ENCODE results near the gene DIO1. TPM values are rescaled to one million over a fixed set of nuclear protein-coding genes. Genes with fewer than 3 reads are reported as not detected.

Gene DIO1
- total RNA-seq, 1 experiment from 2014 or later: not detected

DNA sequence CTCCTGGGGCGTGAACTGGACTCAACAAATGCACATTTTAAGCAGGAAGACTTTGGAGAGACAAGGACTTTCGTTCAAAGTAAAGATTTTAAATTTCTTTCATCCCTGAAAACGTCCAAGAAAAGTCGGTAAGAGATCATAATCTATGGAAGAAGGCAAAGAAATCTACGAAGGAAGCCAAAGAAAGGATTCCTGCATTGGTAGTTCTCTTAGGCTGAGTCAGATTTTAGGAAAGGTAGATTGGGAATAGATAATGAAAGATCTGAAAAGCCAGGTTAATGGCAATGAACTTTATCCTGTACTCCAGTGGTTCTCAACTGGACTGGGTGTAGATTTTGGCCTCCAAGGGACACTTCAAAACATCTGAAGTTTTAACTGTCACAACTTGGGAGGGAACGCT is 49.1 kb downstream of the DIO1 start:
- no peak for TF ChIP-seq EZH2 (IDR thresholded peaks at IDR 0.05; ENCODE audit: low read depth)
- TF ChIP-seq, protein P1, sequence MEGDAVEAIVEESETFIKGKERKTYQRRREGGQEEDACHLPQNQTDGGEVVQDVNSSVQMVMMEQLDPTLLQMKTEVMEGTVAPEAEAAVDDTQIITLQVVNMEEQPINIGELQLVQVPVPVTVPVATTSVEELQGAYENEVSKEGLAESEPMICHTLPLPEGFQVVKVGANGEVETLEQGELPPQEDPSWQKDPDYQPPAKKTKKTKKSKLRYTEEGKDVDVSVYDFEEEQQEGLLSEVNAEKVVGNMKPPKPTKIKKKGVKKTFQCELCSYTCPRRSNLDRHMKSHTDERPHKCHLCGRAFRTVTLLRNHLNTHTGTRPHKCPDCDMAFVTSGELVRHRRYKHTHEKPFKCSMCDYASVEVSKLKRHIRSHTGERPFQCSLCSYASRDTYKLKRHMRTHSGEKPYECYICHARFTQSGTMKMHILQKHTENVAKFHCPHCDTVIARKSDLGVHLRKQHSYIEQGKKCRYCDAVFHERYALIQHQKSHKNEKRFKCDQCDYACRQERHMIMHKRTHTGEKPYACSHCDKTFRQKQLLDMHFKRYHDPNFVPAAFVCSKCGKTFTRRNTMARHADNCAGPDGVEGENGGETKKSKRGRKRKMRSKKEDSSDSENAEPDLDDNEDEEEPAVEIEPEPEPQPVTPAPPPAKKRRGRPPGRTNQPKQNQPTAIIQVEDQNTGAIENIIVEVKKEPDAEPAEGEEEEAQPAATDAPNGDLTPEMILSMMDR (conservative IDR thresholded peaks at IDR 0.05): no peak
- no peak for DNase-seq
- peak overlapping the region; percentile 96 for H3K4me2 ChIP-seq
- H4K20me1 ChIP-seq (ENCODE audit: insufficient read depth): no peaks in the 10 kb centered on the region
- H3K9me2 ChIP-seq (ENCODE audit: insufficient read depth): no peaks in the 10 kb centered on the region
- peak overlapping the region; percentile 82 for H3K27ac ChIP-seq
- H3F3A ChIP-seq (ENCODE audit: insufficient read depth, low read depth): peaks cover 38% of the 10 kb centered on the region
- intact Hi-C loops (cut with micrococcal nuclease; ENCODE audit: unreplicated experiment): loop anchor here (2.0 to 10.0 kb wide), 2 partner anchors 110 to 942 kb away; partner anchors contain the start of genes DHCR24, TCEANC2 and TMEM59
- CTCF ChIA-PET: no interaction called here
- H2AFZ ChIP-seq: no peak overlapping the region
- H3K4me1 ChIP-seq (replicated peaks; ENCODE audit: insufficient read depth): peaks cover 47% of the 10 kb centered on the region
- peaks cover 49% of the 10 kb centered on the region for H3K79me2 ChIP-seq (ENCODE audit: low read depth)
- peaks cover 17% of the 10 kb centered on the region for H3K36me3 ChIP-seq (ENCODE audit: low read depth)
- H3K4me3 ChIP-seq: no peak overlapping the region
- TSS peak; percentile 34 for BruUV-seq (replicated peaks)
- H3K9me3 ChIP-seq (ENCODE audit: insufficient read depth, low read depth): no peaks in the 10 kb centered on the region
- POLR2A ChIA-PET (ENCODE audit: unreplicated experiment): interaction anchor here (0.6 kb wide), 2 partner anchors 46 to 82 kb away, joined by 3 to 4 read pairs; no protein-coding TSS in a partner anchor
- no peaks in the 10 kb centered on the region for H3K27me3 ChIP-seq (ENCODE audit: insufficient read depth, low read depth)

DNA sequence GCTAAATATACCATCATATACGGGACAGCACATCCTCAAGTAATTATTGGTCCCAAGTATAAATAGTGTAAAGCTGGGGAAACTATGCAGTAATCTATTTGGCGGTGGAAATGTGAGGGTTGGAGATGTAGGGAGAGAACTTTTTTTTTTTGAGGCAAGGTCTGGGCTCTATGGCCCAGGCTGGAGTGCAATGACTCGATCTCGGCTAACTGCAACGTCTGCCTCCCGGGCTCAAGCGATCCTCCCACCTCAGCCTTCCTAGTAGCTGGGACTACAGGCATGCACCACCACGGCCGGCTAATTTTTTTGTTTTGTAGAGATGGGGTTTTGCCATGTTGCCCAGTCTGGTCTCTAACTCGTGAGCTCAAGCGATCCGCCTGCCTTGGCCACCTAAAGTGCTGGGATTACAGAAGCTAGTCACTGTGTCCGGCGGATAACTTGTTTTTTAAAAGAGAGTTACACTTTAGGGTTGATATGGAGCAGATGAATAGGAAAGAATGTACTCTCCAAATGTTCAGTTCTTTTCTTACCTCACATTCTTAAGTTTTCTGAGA is 49.6 kb downstream of the DIO1 start:
- no peak overlapping the region for H2AFZ ChIP-seq
- H3K9me2 ChIP-seq (ENCODE audit: insufficient read depth): no peaks in the 10 kb centered on the region
- H3F3A ChIP-seq (ENCODE audit: insufficient read depth, low read depth): peaks cover 38% of the 10 kb centered on the region
- intact Hi-C loops (cut with micrococcal nuclease; ENCODE audit: unreplicated experiment): loop anchor here (2.0 to 10.0 kb wide), 2 partner anchors 109 to 941 kb away; partner anchors contain the start of genes DHCR24, TCEANC2 and TMEM59
- no peak overlapping the region; the same call in 1 of the 2 replicates for H3K4me3 ChIP-seq
- ChIA-PET CTCF (no interaction called here), POLR2A (ENCODE audit: unreplicated experiment) (no interaction called here)
- TF ChIP-seq, protein P1 (conservative IDR thresholded peaks at IDR 0.05): no peak
- no peak for TF ChIP-seq EZH2 (IDR thresholded peaks at IDR 0.05; ENCODE audit: low read depth)
- H3K9me3 ChIP-seq (ENCODE audit: insufficient read depth, low read depth): no peaks in the 10 kb centered on the region
- peaks cover 47% of the 10 kb centered on the region for H3K4me1 ChIP-seq (replicated peaks; ENCODE audit: insufficient read depth)
- no peak for DNase-seq
- H3K36me3 ChIP-seq (ENCODE audit: low read depth): peaks cover 17% of the 10 kb centered on the region
- TSS peak; percentile 56 for BruUV-seq (replicated peaks)
- no peaks in the 10 kb centered on the region for H4K20me1 ChIP-seq (ENCODE audit: insufficient read depth)
- peaks cover 54% of the 10 kb centered on the region for H3K79me2 ChIP-seq (ENCODE audit: low read depth)
- peak overlapping the region; percentile 96 for H3K4me2 ChIP-seq
- no peaks in the 10 kb centered on the region for H3K27me3 ChIP-seq (ENCODE audit: insufficient read depth, low read depth)
- peak overlapping the region; percentile 82 for H3K27ac ChIP-seq

DNA sequence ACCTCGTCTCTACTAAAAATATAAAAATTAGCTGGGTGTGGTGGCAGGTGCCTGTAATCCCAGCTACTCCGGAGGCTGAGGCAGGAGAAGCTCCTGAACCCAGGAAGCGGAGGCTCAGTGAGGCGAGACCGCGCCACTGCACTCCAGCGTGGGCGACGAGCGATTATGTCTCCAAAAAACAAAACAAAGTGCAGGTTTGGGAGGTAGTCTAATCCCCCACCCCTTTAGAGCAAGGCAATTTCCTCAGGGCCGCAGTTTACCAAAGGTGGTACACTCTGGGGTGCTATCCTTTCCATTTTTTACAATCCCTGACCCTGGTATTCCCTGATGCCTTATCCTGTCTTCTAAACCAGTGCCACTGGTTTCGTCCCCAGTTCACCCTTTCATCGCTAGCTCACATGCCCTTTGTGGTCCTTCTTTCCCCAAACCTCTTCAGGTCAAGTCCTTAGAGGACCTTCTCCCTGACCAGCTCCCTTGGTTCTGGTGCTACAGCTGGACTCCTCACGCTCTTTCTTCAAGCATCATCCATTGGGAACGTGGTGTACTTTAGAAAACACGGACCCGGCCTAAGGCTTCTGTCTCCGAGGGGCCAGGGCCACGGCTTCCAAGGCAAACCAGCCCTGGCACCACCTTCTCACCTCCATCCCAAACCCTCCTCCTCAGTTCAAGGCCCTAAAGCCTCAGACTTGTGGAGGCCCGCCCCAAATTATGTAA is 50.6 kb downstream of the DIO1 start:
- no peaks in the 10 kb centered on the region for H3K9me3 ChIP-seq (ENCODE audit: insufficient read depth, low read depth)
- H2AFZ ChIP-seq: peak overlapping the region; percentile 99
- peaks cover 65% of the 10 kb centered on the region for H3K79me2 ChIP-seq (ENCODE audit: low read depth)
- H3K9me2 ChIP-seq (ENCODE audit: insufficient read depth): no peaks in the 10 kb centered on the region
- DNase-seq: peak in 1 of 2 experiments; percentile 41
- peak overlapping the region; percentile 67 for H3K27ac ChIP-seq
- no TSS peak for BruUV-seq (replicated peaks)
- POLR2A ChIA-PET (ENCODE audit: unreplicated experiment): interaction anchor here (0.5 to 0.8 kb wide), 4 partner anchors 66 to 1192 kb away, joined by 3 to 8 read pairs (median 5); no protein-coding TSS in a partner anchor
- peak overlapping the region; percentile 98 for H3K4me3 ChIP-seq
- peaks cover 38% of the 10 kb centered on the region for H3F3A ChIP-seq (ENCODE audit: insufficient read depth, low read depth)
- intact Hi-C loops (cut with micrococcal nuclease; ENCODE audit: unreplicated experiment): loop anchor here (1.0 to 10.0 kb wide), 3 partner anchors 13 to 940 kb away; partner anchors contain the start of gene DHCR24
- H4K20me1 ChIP-seq (ENCODE audit: insufficient read depth): no peaks in the 10 kb centered on the region
- TF ChIP-seq EZH2 (IDR thresholded peaks at IDR 0.05; ENCODE audit: low read depth): no peak
- TF ChIP-seq, protein P1 (conservative IDR thresholded peaks at IDR 0.05): no peak
- H3K27me3 ChIP-seq (ENCODE audit: insufficient read depth, low read depth): no peaks in the 10 kb centered on the region
- H3K4me1 ChIP-seq (replicated peaks; ENCODE audit: insufficient read depth): peaks cover 47% of the 10 kb centered on the region
- peak overlapping the region; percentile 96 for H3K4me2 ChIP-seq
- CTCF ChIA-PET: interaction anchor here (1.0 kb wide), 1 partner anchor 12 kb away, joined by 3 read pairs; no protein-coding TSS in a partner anchor
- H3K36me3 ChIP-seq (ENCODE audit: low read depth): peaks cover 20% of the 10 kb centered on the region
